ENCODE measurements around the gene FUT2.

- no peak for TF ChIP-seq CTCF (conservative IDR thresholded peaks at IDR 0.05; ENCODE audit: low read length)
- TF ChIP-seq EZH2phosphoT487 (IDR thresholded peaks at IDR 0.05; ENCODE audit: borderline replicate concordance) = no peak
Measured at GRCh38 chr19:48648134-48648533, 47.6 kb upstream of the FUT2 start.

Measured in Loucy (cell line).